Measurements from ENCODE around the gene DDX6. TPM values are rescaled to one million over a fixed set of nuclear protein-coding genes. Genes with fewer than 3 reads are reported as not detected.
A peak's percentile ranks its signal among the peaks of the same experiment; 100 is the strongest.

Gene DDX6
- total and polyA plus RNA-seq, 9 of the 15 experiments (the other 6 are each of a cell fraction or from before 2014, with no cell fraction given) = 10.0 to 102 (median 58.2) TPM

DNA sequence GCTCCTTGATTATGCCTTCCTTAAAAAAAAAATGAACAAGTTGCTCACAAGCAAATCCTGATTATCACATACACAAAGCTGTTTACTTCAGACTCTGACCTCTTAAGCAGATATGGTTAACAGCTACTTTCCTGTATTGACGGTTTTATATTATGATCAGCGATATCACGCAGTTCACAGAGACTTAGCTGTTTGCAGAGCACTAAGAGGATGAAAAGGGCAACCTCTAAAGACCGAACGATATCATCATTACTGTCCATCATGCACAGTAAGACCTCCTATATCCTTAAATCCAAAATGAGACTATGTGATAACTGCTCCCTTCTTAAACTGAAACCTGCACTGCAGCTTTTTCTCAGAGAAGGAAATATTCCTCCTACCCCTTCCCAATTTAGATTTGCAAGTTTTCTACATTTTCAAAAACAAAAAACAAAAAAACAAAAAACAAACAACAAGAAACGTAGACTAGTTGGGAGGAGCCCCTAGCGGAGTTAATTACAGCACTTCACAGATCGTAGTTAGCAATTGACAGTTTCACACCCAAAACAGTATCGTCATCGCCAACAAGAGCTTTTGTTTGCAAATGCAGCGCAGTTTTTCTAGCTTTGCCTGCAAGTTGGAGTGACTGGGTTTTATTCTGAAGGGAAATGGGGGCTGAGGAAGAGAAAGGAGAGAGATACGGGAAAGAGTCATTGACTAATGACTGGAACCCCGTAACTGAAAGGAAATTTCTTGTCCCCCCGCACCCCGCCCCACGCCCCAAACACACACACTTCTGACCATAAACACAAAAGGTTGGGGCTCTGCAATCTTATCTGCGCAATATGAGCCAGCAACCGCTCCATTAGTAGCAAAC, 1.2 kb downstream of the DDX6 start (continued):
- TF ChIP-seq ZNF224 (CRISPR knock-in tag; IDR thresholded peaks at IDR 0.05) (no peak), HOXB6 (CRISPR knock-in tag; IDR thresholded peaks at IDR 0.05; ENCODE audit: borderline replicate concordance) (no peak), MEF2D (tag; conservative IDR thresholded peaks at IDR 0.05; ENCODE audit: low read depth) (no peak), NEUROD1 (IDR thresholded peaks at IDR 0.05; ENCODE audit: borderline replicate concordance, low read depth, low read length, partially characterized antibody) (no peak), ZNF780A (CRISPR knock-in tag; IDR thresholded peaks at IDR 0.05) (no peak), HDAC1 (IDR thresholded peaks at IDR 0.05) (no peak; a peak in 1 of 4 replicates), CHD4 (IDR thresholded peaks at IDR 0.05; ENCODE audit: insufficient read depth, insufficient replicate concordance, low read depth, low read length, poor library complexity, severe bottlenecking) (no peak), CBFB (CRISPR knock-in tag; IDR thresholded peaks at IDR 0.05) (no peak), BCL6 (CRISPR knock-in tag; IDR thresholded peaks at IDR 0.05) (no peak), NONO (IDR thresholded peaks at IDR 0.05; ENCODE audit: low read depth in 2 of 2, low read length in 1 of 2) (no peak), KHSRP (IDR thresholded peaks at IDR 0.05) (no peak), SLC30A9 (CRISPR knock-in tag; IDR thresholded peaks at IDR 0.05) (no peak), BCOR (IDR thresholded peaks at IDR 0.05) (no peak), HEY1 (CRISPR knock-in tag; IDR thresholded peaks at IDR 0.05; ENCODE audit: borderline replicate concordance) (no peak), NR2C2 (CRISPR knock-in tag; IDR thresholded peaks at IDR 0.05) (no peak), NR2C2 (tag; IDR thresholded peaks at IDR 0.05) (no peak), ZBTB1 (CRISPR knock-in tag; IDR thresholded peaks at IDR 0.05; ENCODE audit: borderline replicate concordance, low read depth) (no peak), BMI1 (IDR thresholded peaks at IDR 0.05; ENCODE audit: low read length) (no peak), KDM2B (CRISPR knock-in tag; IDR thresholded peaks at IDR 0.05) (no peak), CREB1 (IDR thresholded peaks at IDR 0.05) (no peak), CREB1 (CRISPR knock-in tag; IDR thresholded peaks at IDR 0.05) (0 out of 2 replicates have a peak, but pooled peaks have one; percentile 5), ZNF75A (CRISPR knock-in tag; IDR thresholded peaks at IDR 0.05) (no peak), SRSF3 (IDR thresholded peaks at IDR 0.05; ENCODE audit: insufficient read depth, low read length) (no peak), PCBP1 (IDR thresholded peaks at IDR 0.05; ENCODE audit: low read depth, low read length, poor library complexity, severe bottlenecking) (no peak), FOXK2 (conservative IDR thresholded peaks at IDR 0.05 in 1 of 2, IDR thresholded peaks at IDR 0.05 in 1 of 2; ENCODE audit: low read depth in 2 of 2) (peak in 1 of 2 experiments; percentile 34; a peak in 1 of 4 replicates)
- TF ChIP-seq, protein P1, sequence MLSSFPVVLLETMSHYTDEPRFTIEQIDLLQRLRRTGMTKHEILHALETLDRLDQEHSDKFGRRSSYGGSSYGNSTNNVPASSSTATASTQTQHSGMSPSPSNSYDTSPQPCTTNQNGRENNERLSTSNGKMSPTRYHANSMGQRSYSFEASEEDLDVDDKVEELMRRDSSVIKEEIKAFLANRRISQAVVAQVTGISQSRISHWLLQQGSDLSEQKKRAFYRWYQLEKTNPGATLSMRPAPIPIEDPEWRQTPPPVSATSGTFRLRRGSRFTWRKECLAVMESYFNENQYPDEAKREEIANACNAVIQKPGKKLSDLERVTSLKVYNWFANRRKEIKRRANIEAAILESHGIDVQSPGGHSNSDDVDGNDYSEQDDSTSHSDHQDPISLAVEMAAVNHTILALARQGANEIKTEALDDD (IDR thresholded peaks at IDR 0.05) = peak; percentile 51
- TF ChIP-seq, protein P2, sequence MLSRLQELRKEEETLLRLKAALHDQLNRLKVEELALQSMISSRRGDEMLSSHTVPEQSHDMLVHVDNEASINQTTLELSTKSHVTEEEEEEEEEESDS (CRISPR knock-in tag; IDR thresholded peaks at IDR 0.05) = no peak
- TF ChIP-seq, protein P3, sequence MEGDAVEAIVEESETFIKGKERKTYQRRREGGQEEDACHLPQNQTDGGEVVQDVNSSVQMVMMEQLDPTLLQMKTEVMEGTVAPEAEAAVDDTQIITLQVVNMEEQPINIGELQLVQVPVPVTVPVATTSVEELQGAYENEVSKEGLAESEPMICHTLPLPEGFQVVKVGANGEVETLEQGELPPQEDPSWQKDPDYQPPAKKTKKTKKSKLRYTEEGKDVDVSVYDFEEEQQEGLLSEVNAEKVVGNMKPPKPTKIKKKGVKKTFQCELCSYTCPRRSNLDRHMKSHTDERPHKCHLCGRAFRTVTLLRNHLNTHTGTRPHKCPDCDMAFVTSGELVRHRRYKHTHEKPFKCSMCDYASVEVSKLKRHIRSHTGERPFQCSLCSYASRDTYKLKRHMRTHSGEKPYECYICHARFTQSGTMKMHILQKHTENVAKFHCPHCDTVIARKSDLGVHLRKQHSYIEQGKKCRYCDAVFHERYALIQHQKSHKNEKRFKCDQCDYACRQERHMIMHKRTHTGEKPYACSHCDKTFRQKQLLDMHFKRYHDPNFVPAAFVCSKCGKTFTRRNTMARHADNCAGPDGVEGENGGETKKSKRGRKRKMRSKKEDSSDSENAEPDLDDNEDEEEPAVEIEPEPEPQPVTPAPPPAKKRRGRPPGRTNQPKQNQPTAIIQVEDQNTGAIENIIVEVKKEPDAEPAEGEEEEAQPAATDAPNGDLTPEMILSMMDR (IDR thresholded peaks at IDR 0.05 in 2 of 3, conservative IDR thresholded peaks at IDR 0.05 in 1 of 3; ENCODE audit: insufficient read depth in 2 of 3, low read depth in 1 of 3, low read length in 3 of 3) = 0 out of 6 replicates have a peak, but pooled peaks of 1 of the 3 experiments have one; percentile 12

All from K562 (cell line).